Panc1 (cell line): ENCODE measurements around the gene LENG8.

Experiments
- POLR2AphosphoS5 ChIP-seq: IDR thresholded peaks from 2 replicates; pipeline ENCODE4 v1.6.1; 2012; ENCODE audit warnings: mild to moderate bottlenecking, low read depth, low read length, moderate library complexity
- TF ChIP-seq, protein P1 (sequence below): fragments of 450-650 bp; IDR thresholded peaks from 2 replicates; pipeline ENCODE4 v1.5.1; 2017; ENCODE audit warnings: mild to moderate bottlenecking

DNA sequence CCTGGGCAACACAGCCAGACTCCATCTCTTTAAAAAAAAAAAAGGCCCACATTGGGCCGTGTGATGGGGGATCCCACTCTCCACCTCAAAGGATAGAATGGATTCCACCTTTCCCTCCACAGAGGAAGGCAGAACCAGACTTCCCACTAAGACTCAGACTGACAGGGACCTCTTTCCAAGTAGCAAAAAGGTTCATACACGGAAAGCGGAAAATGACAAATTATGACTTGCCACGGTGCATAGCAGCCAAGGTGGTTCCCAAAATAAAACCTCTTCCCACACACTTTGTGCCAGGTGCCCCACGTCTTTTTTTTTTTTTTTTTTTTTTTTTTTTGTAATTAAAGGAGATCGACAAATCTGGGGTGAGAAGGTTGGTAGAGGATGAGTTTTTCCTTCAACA, 48.1 kb upstream of the LENG8 start:
- TF ChIP-seq, protein P1, sequence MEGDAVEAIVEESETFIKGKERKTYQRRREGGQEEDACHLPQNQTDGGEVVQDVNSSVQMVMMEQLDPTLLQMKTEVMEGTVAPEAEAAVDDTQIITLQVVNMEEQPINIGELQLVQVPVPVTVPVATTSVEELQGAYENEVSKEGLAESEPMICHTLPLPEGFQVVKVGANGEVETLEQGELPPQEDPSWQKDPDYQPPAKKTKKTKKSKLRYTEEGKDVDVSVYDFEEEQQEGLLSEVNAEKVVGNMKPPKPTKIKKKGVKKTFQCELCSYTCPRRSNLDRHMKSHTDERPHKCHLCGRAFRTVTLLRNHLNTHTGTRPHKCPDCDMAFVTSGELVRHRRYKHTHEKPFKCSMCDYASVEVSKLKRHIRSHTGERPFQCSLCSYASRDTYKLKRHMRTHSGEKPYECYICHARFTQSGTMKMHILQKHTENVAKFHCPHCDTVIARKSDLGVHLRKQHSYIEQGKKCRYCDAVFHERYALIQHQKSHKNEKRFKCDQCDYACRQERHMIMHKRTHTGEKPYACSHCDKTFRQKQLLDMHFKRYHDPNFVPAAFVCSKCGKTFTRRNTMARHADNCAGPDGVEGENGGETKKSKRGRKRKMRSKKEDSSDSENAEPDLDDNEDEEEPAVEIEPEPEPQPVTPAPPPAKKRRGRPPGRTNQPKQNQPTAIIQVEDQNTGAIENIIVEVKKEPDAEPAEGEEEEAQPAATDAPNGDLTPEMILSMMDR: no peak
- no peak for TF ChIP-seq POLR2AphosphoS5
